Activated CD4-positive, alpha-beta T cell treated with anti-CD3 and anti-CD28 coated beads, Interleukin-2, amount 10 ng/mL, durations not matched to agents 7 days and 5 days (primary cell): ENCODE measurements around the gene OOSP4B. TPM values are rescaled to one million over a fixed set of nuclear protein-coding genes. Genes with fewer than 3 reads are reported as not detected.

Source experiments
- CTCF ChIA-PET: fragments of 350-600 bp; sonication (Branson Sonifier 250); formaldehyde crosslinking; loops from one replicate; lab custom pipeline; 2021; ENCODE audit warnings: antibody characterized with exemption; lab: Charles Lee
- POLR2A ChIA-PET: fragments of 350-600 bp; sonication (Branson Sonifier 250); formaldehyde crosslinking; loops from one replicate; lab custom pipeline; 2021; ENCODE audit warnings: antibody characterized with exemption; lab: Charles Lee
- DNase-seq: peaks from one replicate; pipeline ENCODE4 v3.0.0-alpha.2; 2020
- H3K27ac Mint-ChIP-seq: one replicate; pipeline ENCODE4 v1.8.0; 2021; ENCODE audit warnings: mild to moderate bottlenecking, moderate library complexity, mixed read lengths
- H3K27me3 Mint-ChIP-seq: one replicate; pipeline ENCODE4 v1.8.0; 2021; ENCODE audit warnings: mixed read lengths
- H3K36me3 Mint-ChIP-seq: one replicate; pipeline ENCODE4 v1.8.0; 2021; ENCODE audit warnings: low read depth, mixed read lengths
- H3K4me1 Mint-ChIP-seq: one replicate; pipeline ENCODE4 v1.8.0; 2021; ENCODE audit warnings: mixed read lengths
- H3K4me3 Mint-ChIP-seq: one replicate; pipeline ENCODE4 v1.8.0; 2021; ENCODE audit warnings: mild to moderate bottlenecking, moderate library complexity, mixed read lengths
- H3K9me3 Mint-ChIP-seq: one replicate; pipeline ENCODE4 v1.8.0; 2021; ENCODE audit warnings: mixed read lengths
- total RNA-seq, 2 experiments: library from RNA; stranded (reverse); gene quantifications; one replicate each; pipeline ENCODE4 v1.2.3, GENCODE V29; 2021

Gene OOSP4B
- total RNA-seq, 2 experiments from 2014 or later = not detected

GRCh38 chr11:60077216-60077817 lies 60.3 kb downstream of the OOSP4B start:
- H3K4me3 Mint-ChIP-seq = no peak overlapping the region
- no peaks in the 10 kb centered on the region for H3K4me1 Mint-ChIP-seq
- H3K36me3 Mint-ChIP-seq = no peaks in the 10 kb centered on the region
- H3K27me3 Mint-ChIP-seq = no peaks in the 10 kb centered on the region
- H3K9me3 Mint-ChIP-seq = no peaks in the 10 kb centered on the region
- ChIA-PET POLR2A (no interaction called here), CTCF (no interaction called here)
- no peak for DNase-seq
- no peak overlapping the region for H3K27ac Mint-ChIP-seq

- CTCF ChIA-PET = no interaction called here
- H3K9me3 Mint-ChIP-seq = no peaks in the 10 kb centered on the region
- POLR2A ChIA-PET = no interaction called here
- H3K27ac Mint-ChIP-seq = no peak overlapping the region
- no peaks in the 10 kb centered on the region for H3K4me1 Mint-ChIP-seq
- DNase-seq = no peak
- H3K27me3 Mint-ChIP-seq = peaks cover 4% of the 10 kb centered on the region
- no peaks in the 10 kb centered on the region for H3K36me3 Mint-ChIP-seq
- H3K4me3 Mint-ChIP-seq = no peak overlapping the region
Observed at GRCh38 chr11:60077981-60078380, 61.0 kb downstream of the OOSP4B start.

DNA sequence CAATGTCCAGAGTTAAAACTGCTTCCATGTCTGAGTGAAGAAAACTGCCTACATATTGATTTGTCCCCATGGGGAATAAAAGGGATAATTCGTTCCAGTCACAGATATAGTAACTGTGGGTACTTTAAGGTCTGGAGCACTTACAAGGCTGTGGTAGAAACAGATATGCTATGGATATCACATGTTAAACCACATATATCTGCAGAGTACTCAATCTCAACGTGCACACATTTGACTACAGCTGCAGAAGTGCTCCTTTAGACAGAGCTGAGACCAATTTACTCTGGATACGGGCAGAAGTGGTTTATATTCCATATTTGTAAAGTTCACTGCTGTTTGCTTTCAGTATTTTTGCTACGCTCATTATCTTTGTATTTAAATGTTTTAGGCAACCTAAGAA lies 61.8 kb downstream of the OOSP4B start:
- H3K4me1 Mint-ChIP-seq = no peaks in the 10 kb centered on the region
- POLR2A ChIA-PET = no interaction called here
- no peaks in the 10 kb centered on the region for H3K9me3 Mint-ChIP-seq
- H3K27ac Mint-ChIP-seq = no peak overlapping the region
- H3K27me3 Mint-ChIP-seq = peaks cover 4% of the 10 kb centered on the region
- H3K4me3 Mint-ChIP-seq = no peak overlapping the region
- no peaks in the 10 kb centered on the region for H3K36me3 Mint-ChIP-seq
- DNase-seq = no peak
- CTCF ChIA-PET = no interaction called here

GRCh38 chr11:60080535-60080934 lies 63.6 kb downstream of the OOSP4B start:
- no peak for DNase-seq
- Mint-ChIP-seq H3K4me3 (no peak overlapping the region), H3K27ac (no peak overlapping the region), H3K36me3 (no peaks in the 10 kb centered on the region), H3K27me3 (peaks cover 4% of the 10 kb centered on the region), H3K4me1 (no peaks in the 10 kb centered on the region), H3K9me3 (no peaks in the 10 kb centered on the region)
- CTCF ChIA-PET = no interaction called here
- POLR2A ChIA-PET = no interaction called here

Other genes with a start within 250 kb of the OOSP4B start
- 10 to 100 TPM; 77.1 to 78.3 TPM for gene MRPL16, start 206.4 kb upstream of the OOSP4B start, total RNA-seq
- not detected for gene CBLIF, start 171.7 kb upstream of the OOSP4B start, total RNA-seq
- not detected for gene TCN1, start 150.7 kb upstream of the OOSP4B start, total RNA-seq
- gene OOSP3, start 138.4 kb upstream of the OOSP4B start, total RNA-seq = not detected
- gene OOSP1, start 78.7 kb upstream of the OOSP4B start, total RNA-seq = not detected
- gene OOSP4A, start 53.1 kb upstream of the OOSP4B start, total RNA-seq = not detected
- gene OOSP2, start 23.2 kb downstream of the OOSP4B start, total RNA-seq = not detected
- gene MS4A3, start 39.5 kb downstream of the OOSP4B start, total RNA-seq = not detected
- gene MS4A2, start 71.5 kb downstream of the OOSP4B start, total RNA-seq = not detected
- not detected for gene MS4A6A, start 165.9 kb downstream of the OOSP4B start, total RNA-seq
- gene MS4A4E, start 226.0 kb downstream of the OOSP4B start, total RNA-seq = not detected